GM12878 (cell line): ENCODE results near the gene AMBRA1. TPM values are rescaled to one million over a fixed set of nuclear protein-coding genes. Genes with fewer than 3 reads are reported as not detected.

ENCODE experiments used
- ATAC-seq: fragments of 200-7000 bp; cut with Tn5 transposase; 3 replicates; pipeline ENCODE4 v1.9.1; 2020; ENCODE audit warnings: mild to moderate bottlenecking, moderate library complexity
- BruUV-seq: library from RNA; stranded (reverse); fragments of 400-500 nt; replicated peaks from 2 replicates; lab custom pipeline; 2021; lab: Mats Ljungman, UMichigan
- CTCF ChIA-PET: fragments of 300-600 bp; sonication (Branson Sonifier 250); formaldehyde crosslinking; extraction: SDS; loops from one replicate; lab custom pipeline; 2021; ENCODE audit warnings: inconsistent platforms; lab: Yijun Ruan, JAX
- POLR2A ChIA-PET: fragments of 350-600 bp; formaldehyde crosslinking; extraction: SDS; loops from one replicate; lab custom pipeline; 2021; ENCODE audit warnings: inconsistent platforms; lab: Charles Lee
- RAD21 ChIA-PET: fragments of 300-600 bp; sonication (Branson Sonifier 250); formaldehyde crosslinking; loops from one replicate; lab custom pipeline; 2023; ENCODE audit warnings: antibody characterized with exemption; ENCODE audit not compliant: unreplicated experiment; lab: Charles Lee
- SMC1A ChIA-PET: fragments of 300-600 bp; sonication (Branson Sonifier 250); formaldehyde crosslinking; loops from one replicate; lab custom pipeline; 2023; ENCODE audit not compliant: unreplicated experiment, uncharacterized antibody; lab: Charles Lee
- DNase-seq: peaks from one replicate; pipeline ENCODE4 v3.0.0-alpha.2; 2011; ENCODE audit warnings: low read depth, low spot score
- FAIRE-seq: peaks from 3 replicates; lab custom pipeline; 2011; peaks lifted over from hg19 to GRCh38; lab: Jason Lieb, UNC
- H2AFZ ChIP-seq: 2 replicates; pipeline ENCODE4 v1.6.0; 2011; ENCODE audit warnings: low read depth, low read length, control low read depth; ENCODE audit not compliant: control insufficient read depth
- H3K27ac ChIP-seq: 2 replicates; pipeline ENCODE4 v1.5.1; 2011; ENCODE audit warnings: control low read depth; ENCODE audit not compliant: control insufficient read depth, insufficient read depth
- H3K27me3 ChIP-seq, 2 experiments: replicated peaks in 1 of 2; 2 replicates each; pipeline versions ENCODE4 v1.6.0 to v1.6.1; 2011; ENCODE audit warnings: low read length in 1 of 2; ENCODE audit not compliant: control insufficient read depth in 2 of 2, insufficient read depth in 2 of 2
- H3K36me3 ChIP-seq, 2 experiments: 2 replicates each; pipeline ENCODE4 v1.5.1; 2011; ENCODE audit warnings: low read length in 1 of 2; ENCODE audit not compliant: control insufficient read depth in 2 of 2, insufficient read depth in 2 of 2
- H3K4me1 ChIP-seq: 2 replicates; pipeline ENCODE4 v1.6.1; 2011; ENCODE audit warnings: mild to moderate bottlenecking, low read length, moderate library complexity, mixed read lengths; ENCODE audit not compliant: control insufficient read depth, insufficient read depth
- H3K4me2 ChIP-seq: 2 replicates; pipeline ENCODE4 v1.6.0; 2011; ENCODE audit warnings: control low read depth; ENCODE audit not compliant: control insufficient read depth, insufficient read depth
- H3K4me3 ChIP-seq: fragments of 200-600 bp; sonication (generic); 2 replicates; pipeline ENCODE4 v1.5.1; 2016
- H3K79me2 ChIP-seq: 2 replicates; pipeline ENCODE4 v1.6.0; 2011; ENCODE audit warnings: low read length; ENCODE audit not compliant: control insufficient read depth, insufficient read depth
- H3K9ac ChIP-seq: 2 replicates; pipeline ENCODE4 v1.8.0; 2011; ENCODE audit warnings: low read length, control low read depth, mixed read lengths; ENCODE audit not compliant: control insufficient read depth, insufficient read depth
- H3K9me3 ChIP-seq: replicated peaks from 3 replicates; pipeline ENCODE4 v1.5.1; 2011; ENCODE audit warnings: mild to moderate bottlenecking, low read length; ENCODE audit not compliant: control insufficient read depth, insufficient read depth
- H4K20me1 ChIP-seq: 2 replicates; pipeline ENCODE4 v1.6.0; 2011; ENCODE audit not compliant: control insufficient read depth, insufficient read depth
- ATF7 ChIP-seq: fragments of 450-650 bp; IDR thresholded peaks from 2 replicates; pipeline ENCODE4 v1.6.1; 2016; ENCODE audit warnings: low read depth, mild to moderate bottlenecking
- CREB1 ChIP-seq: IDR thresholded peaks from 2 replicates; pipeline ENCODE4 v1.6.1; 2012; ENCODE audit warnings: low read depth, mild to moderate bottlenecking, inconsistent platforms
- GABPA ChIP-seq: IDR thresholded peaks from 2 replicates; pipeline ENCODE4 v1.6.1; 2014; ENCODE audit warnings: antibody characterized with exemption, low read depth, mild to moderate bottlenecking, inconsistent platforms
- IKZF2 ChIP-seq, 2 experiments: fragments of 450-650 bp; IDR thresholded peaks; 2 replicates each; pipeline ENCODE4 v1.6.1; 2017; ENCODE audit warnings: mild to moderate bottlenecking in 2 of 2, moderate library complexity in 2 of 2
- JUND ChIP-seq: IDR thresholded peaks from 2 replicates; pipeline ENCODE4 v1.6.1; 2012; ENCODE audit warnings: low read depth, mild to moderate bottlenecking, low read length, improper control_type of control experiment, moderate library complexity
- KLF5 ChIP-seq: fragments of 450-650 bp; IDR thresholded peaks from 2 replicates; pipeline ENCODE4 v1.6.1; 2014; ENCODE audit warnings: mild to moderate bottlenecking; ENCODE audit not compliant: partially characterized antibody
- MXI1 ChIP-seq: fragments of 150-350 bp; IDR thresholded peaks from 2 replicates; pipeline ENCODE4 v1.6.1; 2011; ENCODE audit warnings: low read depth, mild to moderate bottlenecking, inconsistent platforms, low read length, improper control_type of control experiment
- NFYB ChIP-seq: IDR thresholded peaks from 2 replicates; pipeline ENCODE4 v1.6.1; 2011; ENCODE audit warnings: low read depth, mild to moderate bottlenecking, low read length, improper control_type of control experiment, moderate library complexity; ENCODE audit not compliant: insufficient read depth
- NR2F1 ChIP-seq: fragments of 450-650 bp; conservative IDR thresholded peaks from 2 replicates; pipeline ENCODE4 v1.6.1; 2017; ENCODE audit warnings: mild to moderate bottlenecking
- POU2F2 ChIP-seq: IDR thresholded peaks from 3 replicates; pipeline ENCODE4 v1.6.1; 2011; ENCODE audit warnings: low read depth, mild to moderate bottlenecking, low read length, borderline replicate concordance
- RFX5 ChIP-seq: IDR thresholded peaks from 2 replicates; pipeline ENCODE4 v1.6.1; 2011; ENCODE audit warnings: low read depth, low read length, improper control_type of control experiment
- STAT3 ChIP-seq: IDR thresholded peaks from 2 replicates; pipeline ENCODE4 v1.6.1; 2011; ENCODE audit warnings: low read depth, low read length, improper control_type of control experiment
- WGBS: methylation state at CpG from one replicate; pipeline ENCODE4 v1.1.6; 2016; ENCODE audit warnings: low lambda C conversion rate; ENCODE audit not compliant: insufficient replicate concordance, insufficient coverage; ENCODE audit errors: missing lambda C conversion rate; 5-methylcytosine and 5-hydroxymethylcytosine counted together
- in situ Hi-C: fragments of 300-500 bp; cut with MboI; formaldehyde crosslinking; loops from 9 replicates; pipeline ENCODE4 v1.14.3; 2018; ENCODE audit warnings: mixed read lengths
- intact Hi-C: fragments of 100-400 bp; cut with micrococcal nuclease; formaldehyde crosslinking; loops from one replicate; pipeline ENCODE4 v1.14.2; 2022; ENCODE audit not compliant: unreplicated experiment
- polyA plus RNA-seq, 11 experiments: library from polyadenylated mRNA; depleted of rRNA in 4 of 11; unstranded in 6 of 11; stranded (reverse) in 5 of 11; fragments of >200 nt; fragmentation: Nextera tagmentation in 4 of 11; fragmentation: Illumina TruSeq in 1 of 11; extraction: Ambion mirVana in 4 of 11; extraction: Trizol in 1 of 11; gene quantifications; 1 replicate in 1 of 11; 2 replicates in 10 of 11; pipeline versions ENCODE4 v1.2.1 to v1.2.3, GENCODE V29; 2011 to 2016; ENCODE audit warnings: inconsistent platforms in 2 of 11, missing spikeins in 2 of 11, low read depth in 1 of 11
- total RNA-seq, 4 experiments: library from RNA; depleted of rRNA in 3 of 4; stranded (reverse); fragments of >200 nt in 3 of 4; fragmentation: Illumina TruSeq in 1 of 4; extraction: Trizol in 1 of 4; gene quantifications; 2 replicates each; pipeline versions ENCODE4 v1.2.1 to v1.2.3, GENCODE V29; 2013 to 2021
- TF ChIP-seq, protein P1 (sequence below): fragments of 450-650 bp; IDR thresholded peaks from 2 replicates; pipeline ENCODE4 v1.6.1; 2017; ENCODE audit warnings: mild to moderate bottlenecking, moderate library complexity
- TF ChIP-seq, protein P2 (sequence below): IDR thresholded peaks from 2 replicates; pipeline ENCODE4 v1.6.1; 2011; ENCODE audit warnings: borderline replicate concordance, low read depth, mild to moderate bottlenecking, moderate library complexity, low read length; ENCODE audit not compliant: insufficient read depth, poor library complexity, severe bottlenecking

AMBRA1 gene
- total and polyA plus RNA-seq, 10 of the 15 experiments (the other 5 are each of a cell fraction or from before 2014, with no cell fraction given) = 0.57 to 34.3 (median 13.7) TPM

DNA sequence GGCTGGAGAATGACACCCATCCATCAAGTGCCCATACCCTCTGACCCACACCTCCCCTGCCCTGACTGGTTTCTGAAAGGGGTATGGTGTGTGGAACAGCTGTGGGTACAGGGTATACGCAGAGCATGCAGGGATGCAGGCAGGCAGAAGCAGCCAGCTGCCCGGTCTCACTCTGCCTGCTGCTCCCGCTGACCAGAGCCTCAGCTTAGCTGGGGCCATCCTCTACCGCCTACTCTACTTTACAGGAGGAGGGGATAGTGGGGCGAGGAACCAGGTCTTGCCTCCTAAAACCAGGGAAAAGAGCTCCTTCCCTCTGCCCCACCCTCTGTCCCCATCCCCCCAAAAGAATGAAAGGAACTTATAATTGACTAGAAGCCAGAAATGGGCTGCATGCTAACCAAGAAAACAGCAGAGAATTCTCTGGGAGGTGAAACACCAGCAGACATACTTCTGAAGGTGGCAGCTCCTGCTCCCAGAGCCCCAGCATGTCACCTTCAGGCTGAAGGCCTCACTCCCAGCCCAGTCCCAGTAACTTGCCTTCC lies 189.3 kb downstream of the AMBRA1 start:
- no peak overlapping the region for H3K4me3 ChIP-seq
- H3K4me1 ChIP-seq = no peaks in the 10 kb centered on the region
- SMC1A ChIA-PET = no interaction called here
- intact Hi-C loops = no loop called here
- BruUV-seq = no TSS peak
- H4K20me1 ChIP-seq = no peaks in the 10 kb centered on the region; the same call in 1 of the 2 replicates
- CTCF ChIA-PET = interaction anchor here (1.7 kb wide), 1 partner anchor 14 kb away, joined by 4 read pairs; no protein-coding TSS in a partner anchor
- H3K27me3 ChIP-seq = no peaks in the 10 kb centered on the region
- H3K4me2 ChIP-seq = no peak overlapping the region
- RAD21 ChIA-PET = interaction anchor here (1.4 kb wide), 1 partner anchor 85 kb away, joined by 3 read pairs; no protein-coding TSS in a partner anchor
- H3K27ac ChIP-seq = no peak overlapping the region
- H2AFZ ChIP-seq = no peak overlapping the region
- ATAC-seq (no peak), FAIRE-seq (no peak), DNase-seq (no peak)
- no peaks in the 10 kb centered on the region for H3K79me2 ChIP-seq
- H3K9me3 ChIP-seq = no peaks in the 10 kb centered on the region
- POLR2A ChIA-PET = no interaction called here
- WGBS = 96% methylated on average over 5 of the region's 5 CpGs
- in situ Hi-C loops = no loop called here
- peaks cover 14 to 21% of the 10 kb centered on the region in 2 experiments; a peak in 3 of 4 replicates for H3K36me3 ChIP-seq
- no peak overlapping the region; the same call in 1 of the 2 replicates for H3K9ac ChIP-seq
- TF ChIP-seq ATF7 (no peak), IKZF2 (IDR thresholded peaks at IDR 0.05) (no peak), STAT3 (no peak), RFX5 (no peak), POU2F2 (no peak), NR2F1 (no peak), GABPA (no peak), MXI1 (no peak), CREB1 (no peak), JUND (no peak), KLF5 (no peak), NFYB (no peak)
- TF ChIP-seq, protein P1, sequence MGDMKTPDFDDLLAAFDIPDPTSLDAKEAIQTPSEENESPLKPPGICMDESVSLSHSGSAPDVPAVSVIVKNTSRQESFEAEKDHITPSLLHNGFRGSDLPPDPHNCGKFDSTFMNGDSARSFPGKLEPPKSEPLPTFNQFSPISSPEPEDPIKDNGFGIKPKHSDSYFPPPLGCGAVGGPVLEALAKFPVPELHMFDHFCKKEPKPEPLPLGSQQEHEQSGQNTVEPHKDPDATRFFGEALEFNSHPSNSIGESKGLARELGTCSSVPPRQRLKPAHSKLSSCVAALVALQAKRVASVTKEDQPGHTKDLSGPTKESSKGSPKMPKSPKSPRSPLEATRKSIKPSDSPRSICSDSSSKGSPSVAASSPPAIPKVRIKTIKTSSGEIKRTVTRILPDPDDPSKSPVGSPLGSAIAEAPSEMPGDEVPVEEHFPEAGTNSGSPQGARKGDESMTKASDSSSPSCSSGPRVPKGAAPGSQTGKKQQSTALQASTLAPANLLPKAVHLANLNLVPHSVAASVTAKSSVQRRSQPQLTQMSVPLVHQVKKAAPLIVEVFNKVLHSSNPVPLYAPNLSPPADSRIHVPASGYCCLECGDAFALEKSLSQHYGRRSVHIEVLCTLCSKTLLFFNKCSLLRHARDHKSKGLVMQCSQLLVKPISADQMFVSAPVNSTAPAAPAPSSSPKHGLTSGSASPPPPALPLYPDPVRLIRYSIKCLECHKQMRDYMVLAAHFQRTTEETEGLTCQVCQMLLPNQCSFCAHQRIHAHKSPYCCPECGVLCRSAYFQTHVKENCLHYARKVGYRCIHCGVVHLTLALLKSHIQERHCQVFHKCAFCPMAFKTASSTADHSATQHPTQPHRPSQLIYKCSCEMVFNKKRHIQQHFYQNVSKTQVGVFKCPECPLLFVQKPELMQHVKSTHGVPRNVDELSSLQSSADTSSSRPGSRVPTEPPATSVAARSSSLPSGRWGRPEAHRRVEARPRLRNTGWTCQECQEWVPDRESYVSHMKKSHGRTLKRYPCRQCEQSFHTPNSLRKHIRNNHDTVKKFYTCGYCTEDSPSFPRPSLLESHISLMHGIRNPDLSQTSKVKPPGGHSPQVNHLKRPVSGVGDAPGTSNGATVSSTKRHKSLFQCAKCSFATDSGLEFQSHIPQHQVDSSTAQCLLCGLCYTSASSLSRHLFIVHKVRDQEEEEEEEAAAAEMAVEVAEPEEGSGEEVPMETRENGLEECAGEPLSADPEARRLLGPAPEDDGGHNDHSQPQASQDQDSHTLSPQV = no peak
- TF ChIP-seq, protein P2, sequence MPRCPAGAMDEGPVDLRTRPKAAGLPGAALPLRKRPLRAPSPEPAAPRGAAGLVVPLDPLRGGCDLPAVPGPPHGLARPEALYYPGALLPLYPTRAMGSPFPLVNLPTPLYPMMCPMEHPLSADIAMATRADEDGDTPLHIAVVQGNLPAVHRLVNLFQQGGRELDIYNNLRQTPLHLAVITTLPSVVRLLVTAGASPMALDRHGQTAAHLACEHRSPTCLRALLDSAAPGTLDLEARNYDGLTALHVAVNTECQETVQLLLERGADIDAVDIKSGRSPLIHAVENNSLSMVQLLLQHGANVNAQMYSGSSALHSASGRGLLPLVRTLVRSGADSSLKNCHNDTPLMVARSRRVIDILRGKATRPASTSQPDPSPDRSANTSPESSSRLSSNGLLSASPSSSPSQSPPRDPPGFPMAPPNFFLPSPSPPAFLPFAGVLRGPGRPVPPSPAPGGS = no peak
